Type B pancreatic cell (in vitro differentiated cells): ENCODE results near the gene FGD3. TPM values are rescaled to one million over a fixed set of nuclear protein-coding genes. Genes with fewer than 3 reads are reported as not detected.

Experiments
- DNase-seq: peaks from one replicate; pipeline ENCODE4 v3.0.0; 2021; ENCODE audit warnings: mixed read lengths; ENCODE audit not compliant: unreplicated experiment; ENCODE audit errors: extremely low spot score
- H3K27ac Mint-ChIP-seq: 2 replicates; pipeline ENCODE4 v1.8.0; 2021; ENCODE audit warnings: mild to moderate bottlenecking, mixed read lengths
- H3K27me3 Mint-ChIP-seq: 2 replicates; pipeline ENCODE4 v1.8.0; 2021; ENCODE audit warnings: mixed read lengths
- H3K36me3 Mint-ChIP-seq: 2 replicates; pipeline ENCODE4 v1.8.0; 2021; ENCODE audit warnings: mixed read lengths
- H3K4me1 Mint-ChIP-seq: one replicate; pipeline ENCODE4 v1.8.0; 2021; ENCODE audit warnings: mixed read lengths; ENCODE audit not compliant: unreplicated experiment
- H3K4me3 Mint-ChIP-seq: 2 replicates; pipeline ENCODE4 v1.8.0; 2021; ENCODE audit warnings: mild to moderate bottlenecking, mixed read lengths
- H3K9me3 Mint-ChIP-seq: 2 replicates; pipeline ENCODE4 v1.8.0; 2021; ENCODE audit warnings: mixed read lengths
- CTCF ChIP-seq: fragments of 200-600 bp; sonication (generic); conservative IDR thresholded peaks from 2 replicates; pipeline ENCODE4 v1.5.0; 2021; ENCODE audit warnings: antibody characterized with exemption, mild to moderate bottlenecking
- total RNA-seq: library from RNA; stranded (reverse); gene quantifications from 2 replicates; pipeline ENCODE4 v1.2.1, GENCODE V29; 2021; ENCODE audit warnings: low replicate concordance

Gene FGD3
- total RNA-seq, 1 donor from 2014 or later = 5.5 TPM

- H3K27me3 Mint-ChIP-seq = no peaks in the 10 kb centered on the region
- no peak overlapping the region for H3K4me3 Mint-ChIP-seq
- no peak for TF ChIP-seq CTCF
- H3K36me3 Mint-ChIP-seq = no peaks in the 10 kb centered on the region
- no peak overlapping the region for H3K27ac Mint-ChIP-seq
- no peaks in the 10 kb centered on the region for H3K9me3 Mint-ChIP-seq
- peaks cover 11% of the 10 kb centered on the region for H3K4me1 Mint-ChIP-seq
- DNase-seq = no peak
These were observed 17.9 kb downstream of the FGD3 start for GRCh38 chr9:92965061-92965758.

- Mint-ChIP-seq H3K27ac (no peak overlapping the region), H3K4me3 (no peak overlapping the region), H3K4me1 (peaks cover 14% of the 10 kb centered on the region), H3K9me3 (no peaks in the 10 kb centered on the region), H3K27me3 (no peaks in the 10 kb centered on the region), H3K36me3 (no peaks in the 10 kb centered on the region)
- no peak for DNase-seq
- TF ChIP-seq CTCF = no peak
These were observed 18.6 kb downstream of the FGD3 start for GRCh38 chr9:92965759-92966517.

- H3K27ac Mint-ChIP-seq = no peak overlapping the region
- no peak for TF ChIP-seq CTCF
- no peaks in the 10 kb centered on the region for H3K9me3 Mint-ChIP-seq
- DNase-seq = no peak
- no peaks in the 10 kb centered on the region for H3K27me3 Mint-ChIP-seq
- no peak overlapping the region for H3K4me3 Mint-ChIP-seq
- H3K36me3 Mint-ChIP-seq = no peaks in the 10 kb centered on the region
- H3K4me1 Mint-ChIP-seq = peaks cover 14% of the 10 kb centered on the region
These were observed 19.1 kb downstream of the FGD3 start for GRCh38 chr9:92966518-92966800.

GRCh38 chr9:92968081-92968480, 20.8 kb downstream of the FGD3 start:
- no peaks in the 10 kb centered on the region for H3K36me3 Mint-ChIP-seq

More at GRCh38 chr9:92968081-92968480, 20.8 kb downstream of the FGD3 start:
- no peak for TF ChIP-seq CTCF
- no peak for DNase-seq
- H3K9me3 Mint-ChIP-seq = no peaks in the 10 kb centered on the region
- no peak overlapping the region for H3K4me3 Mint-ChIP-seq
- H3K4me1 Mint-ChIP-seq = peaks cover 14% of the 10 kb centered on the region
- no peaks in the 10 kb centered on the region for H3K27me3 Mint-ChIP-seq
- H3K27ac Mint-ChIP-seq = no peak overlapping the region
